Measurements from ENCODE around the gene KCNT2.
A peak's percentile ranks its signal among the peaks of the same experiment; 100 is the strongest.

KCNT2 gene

DNA sequence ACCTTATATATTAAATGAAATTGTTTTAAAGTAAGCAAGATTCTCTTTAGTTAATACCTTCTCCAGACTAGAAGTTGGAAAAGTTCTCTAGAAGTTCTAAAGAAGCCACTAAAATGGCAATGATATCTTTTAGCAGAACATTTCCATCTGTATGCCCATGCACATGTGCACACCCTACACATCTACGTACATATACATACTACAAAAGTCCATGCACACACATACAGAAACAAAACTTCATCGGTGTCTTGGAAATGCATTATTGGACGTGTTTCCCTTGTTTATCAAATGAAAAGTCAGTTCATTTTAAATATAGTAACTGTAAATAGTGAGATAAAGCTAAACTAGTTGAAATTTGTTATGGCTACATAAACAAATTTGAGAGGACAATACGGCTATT, 114.4 kb downstream of the KCNT2 start:
- Histone ChIP-seq H3K36me3 (replicated peaks) (no peaks in the 10 kb centered on the region), H3K27me3 (replicated peaks) (no peaks in the 10 kb centered on the region), H3K4me3 (ENCODE audit: low read depth, low read length) (no peak overlapping the region), H3K27ac (no peak overlapping the region)
- in situ Hi-C loops (cut with HindIII; ENCODE audit: low pct_ligation_motif_present, low sequenced_read_pairs), result no loop called here
- TF ChIP-seq, protein P1, sequence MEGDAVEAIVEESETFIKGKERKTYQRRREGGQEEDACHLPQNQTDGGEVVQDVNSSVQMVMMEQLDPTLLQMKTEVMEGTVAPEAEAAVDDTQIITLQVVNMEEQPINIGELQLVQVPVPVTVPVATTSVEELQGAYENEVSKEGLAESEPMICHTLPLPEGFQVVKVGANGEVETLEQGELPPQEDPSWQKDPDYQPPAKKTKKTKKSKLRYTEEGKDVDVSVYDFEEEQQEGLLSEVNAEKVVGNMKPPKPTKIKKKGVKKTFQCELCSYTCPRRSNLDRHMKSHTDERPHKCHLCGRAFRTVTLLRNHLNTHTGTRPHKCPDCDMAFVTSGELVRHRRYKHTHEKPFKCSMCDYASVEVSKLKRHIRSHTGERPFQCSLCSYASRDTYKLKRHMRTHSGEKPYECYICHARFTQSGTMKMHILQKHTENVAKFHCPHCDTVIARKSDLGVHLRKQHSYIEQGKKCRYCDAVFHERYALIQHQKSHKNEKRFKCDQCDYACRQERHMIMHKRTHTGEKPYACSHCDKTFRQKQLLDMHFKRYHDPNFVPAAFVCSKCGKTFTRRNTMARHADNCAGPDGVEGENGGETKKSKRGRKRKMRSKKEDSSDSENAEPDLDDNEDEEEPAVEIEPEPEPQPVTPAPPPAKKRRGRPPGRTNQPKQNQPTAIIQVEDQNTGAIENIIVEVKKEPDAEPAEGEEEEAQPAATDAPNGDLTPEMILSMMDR (IDR thresholded peaks at IDR 0.05; ENCODE audit: low read depth, low read length, missing control alignments), result no peak
- DNase-seq, result no peak

DNA sequence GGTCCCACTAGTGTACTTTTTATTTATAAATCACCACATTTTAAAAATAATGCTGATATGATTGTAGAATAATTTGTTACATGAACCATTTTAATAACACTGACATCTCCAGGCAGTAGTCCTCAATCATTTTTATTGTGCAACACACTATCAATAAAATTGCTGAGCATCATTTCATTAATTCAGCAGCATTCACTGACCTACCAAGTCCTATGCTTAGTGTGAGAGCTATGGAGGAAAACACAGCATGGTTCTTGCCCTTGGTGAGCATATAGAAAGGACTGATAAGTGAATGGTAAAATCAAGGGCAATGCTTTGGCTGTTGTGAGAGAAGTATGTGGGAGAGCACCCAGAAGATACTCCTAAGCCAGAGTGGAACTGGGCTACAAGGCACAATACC, 119.7 kb downstream of the KCNT2 start:
- Histone ChIP-seq H3K27ac (no peak overlapping the region), H3K4me3 (ENCODE audit: low read depth, low read length) (no peak overlapping the region), H3K36me3 (replicated peaks) (no peaks in the 10 kb centered on the region), H3K27me3 (replicated peaks) (no peaks in the 10 kb centered on the region)
- in situ Hi-C loops (cut with HindIII; ENCODE audit: low pct_ligation_motif_present, low sequenced_read_pairs), result no loop called here
- DNase-seq, result no peak
- TF ChIP-seq, protein P1 (IDR thresholded peaks at IDR 0.05; ENCODE audit: low read depth, low read length, missing control alignments), result no peak

DNA sequence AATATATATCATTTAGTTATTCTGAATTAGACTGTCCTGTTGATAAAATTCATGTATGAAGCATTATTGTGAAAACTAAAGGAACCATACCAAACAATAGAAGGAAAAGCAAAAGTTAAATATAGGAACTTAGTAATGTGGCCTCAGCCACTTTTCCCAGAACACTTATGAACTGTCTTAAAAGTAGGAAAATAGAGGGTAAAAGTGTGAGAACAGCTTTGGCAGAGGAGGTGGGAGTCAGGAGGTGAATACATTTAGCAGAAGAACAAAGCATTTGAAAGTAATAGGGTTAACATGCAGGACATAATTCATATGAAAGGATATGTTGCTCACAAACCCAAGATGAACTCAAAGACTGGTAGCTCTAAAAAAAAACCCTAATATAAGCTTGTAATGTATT, 121.9 kb downstream of the KCNT2 start:
- H3K4me3 ChIP-seq (ENCODE audit: low read depth, low read length), result no peak overlapping the region
- TF ChIP-seq, protein P1 (IDR thresholded peaks at IDR 0.05; ENCODE audit: low read depth, low read length, missing control alignments), result no peak

DNA sequence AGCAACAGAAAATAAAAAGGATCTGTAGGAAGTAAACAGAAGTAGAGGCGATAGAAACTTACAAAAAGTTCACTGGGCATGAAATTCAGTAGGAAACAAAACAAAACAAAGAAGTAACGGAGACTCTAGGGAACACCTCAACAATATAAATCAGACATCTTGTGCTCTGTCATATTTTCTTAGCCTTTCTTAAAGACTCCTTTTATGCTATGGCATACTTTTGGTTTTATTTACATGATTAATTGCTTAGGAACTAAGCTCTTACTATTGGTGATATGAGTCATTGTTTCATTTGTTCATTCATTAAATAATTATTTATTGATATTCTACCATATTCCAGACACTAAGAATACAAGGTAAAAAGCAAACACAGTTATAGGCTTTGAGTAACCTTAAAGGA, 126.6 kb downstream of the KCNT2 start:
- Histone ChIP-seq H3K27me3 (replicated peaks) (no peaks in the 10 kb centered on the region), H3K27ac (no peak overlapping the region), H3K36me3 (replicated peaks) (no peaks in the 10 kb centered on the region), H3K4me3 (ENCODE audit: low read depth, low read length) (no peak overlapping the region)
- in situ Hi-C loops (cut with HindIII; ENCODE audit: low pct_ligation_motif_present, low sequenced_read_pairs), result no loop called here
- no peak for DNase-seq
- TF ChIP-seq, protein P1 (IDR thresholded peaks at IDR 0.05; ENCODE audit: low read depth, low read length, missing control alignments), result no peak

More for the DNA sequence above, 121.9 kb downstream of the KCNT2 start:
- H3K36me3 ChIP-seq (replicated peaks), result no peaks in the 10 kb centered on the region
- no peak overlapping the region for H3K27ac ChIP-seq
- in situ Hi-C loops (cut with HindIII; ENCODE audit: low pct_ligation_motif_present, low sequenced_read_pairs), result no loop called here
- DNase-seq, result no peak
- H3K27me3 ChIP-seq (replicated peaks), result no peaks in the 10 kb centered on the region

DNA sequence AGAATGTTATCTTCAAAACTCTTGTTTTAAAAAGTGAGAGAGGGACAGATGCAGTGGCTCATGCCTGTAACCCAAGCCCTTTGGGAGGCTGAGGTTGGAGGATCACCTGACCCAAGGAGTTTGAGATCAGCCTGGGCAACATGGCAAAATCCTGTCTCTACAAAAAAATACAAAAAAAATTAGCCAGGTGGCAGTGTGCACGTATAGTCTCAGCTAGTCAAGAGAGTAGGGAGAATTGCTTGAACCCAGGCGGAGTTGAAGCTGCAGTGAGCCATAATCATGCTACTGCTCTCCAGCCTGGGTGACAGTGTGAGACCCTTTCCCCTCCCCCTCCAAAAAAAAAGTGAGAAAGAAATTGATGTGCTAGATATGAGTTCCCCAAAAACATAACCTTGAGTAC, 131.0 kb downstream of the KCNT2 start:
- H3K4me3 ChIP-seq (ENCODE audit: low read depth, low read length), result no peak overlapping the region
- no peak for DNase-seq
- TF ChIP-seq, protein P1 (IDR thresholded peaks at IDR 0.05; ENCODE audit: low read depth, low read length, missing control alignments), result no peak
- in situ Hi-C loops (cut with HindIII; ENCODE audit: low pct_ligation_motif_present, low sequenced_read_pairs), result no loop called here
- no peaks in the 10 kb centered on the region for H3K27me3 ChIP-seq (replicated peaks)
- no peak overlapping the region for H3K27ac ChIP-seq
- no peaks in the 10 kb centered on the region for H3K36me3 ChIP-seq (replicated peaks)

DNA sequence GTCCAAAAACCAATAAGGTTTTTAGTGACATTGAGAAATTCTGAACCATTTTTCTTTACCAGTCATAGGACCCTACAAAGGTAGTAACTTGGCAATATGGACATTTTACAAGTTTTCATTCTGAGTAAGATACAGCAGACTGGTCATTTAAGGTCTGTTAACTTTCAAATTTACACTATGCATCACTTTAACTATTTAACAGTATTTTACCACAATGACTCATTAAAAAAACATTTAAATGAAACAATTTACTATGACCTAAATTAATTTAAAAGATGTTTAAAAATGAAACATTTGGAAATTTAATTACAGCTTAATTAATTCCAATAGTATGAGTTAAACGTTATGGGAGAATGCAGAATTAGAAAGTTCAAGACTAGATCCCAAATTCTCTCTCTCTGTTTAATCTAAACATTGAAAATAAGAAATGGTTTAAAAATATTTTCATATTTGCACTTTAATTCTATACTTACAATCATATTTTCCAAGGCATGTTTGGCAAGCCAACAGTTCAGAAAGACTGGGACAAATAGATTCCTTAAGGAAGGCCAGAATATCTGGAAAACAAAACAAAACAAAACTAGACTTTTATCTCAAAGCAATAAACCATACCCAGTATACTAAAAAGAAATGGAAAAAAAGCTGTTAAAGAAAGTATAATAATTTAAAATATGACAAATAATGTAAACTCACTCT, 140.9 kb downstream of the KCNT2 start:
- in situ Hi-C loops (cut with HindIII; ENCODE audit: low pct_ligation_motif_present, low sequenced_read_pairs), result no loop called here
- no peak overlapping the region for H3K4me3 ChIP-seq (ENCODE audit: low read depth, low read length)
- DNase-seq, result no peak
- H3K36me3 ChIP-seq (replicated peaks), result no peaks in the 10 kb centered on the region
- no peaks in the 10 kb centered on the region for H3K27me3 ChIP-seq (replicated peaks)
- TF ChIP-seq, protein P1 (IDR thresholded peaks at IDR 0.05; ENCODE audit: low read depth, low read length, missing control alignments), result no peak
- H3K27ac ChIP-seq, result peak overlapping the region; percentile 61

Measured in brain microvascular endothelial cell (primary cell).